Activated CD4-positive, alpha-beta T cell treated with anti-CD3 and anti-CD28 coated beads for 4 hours (primary cell): ENCODE measurements around the gene PRAMEF11.
"Not testable (repeated sequence)": the region's sequence is repeated elsewhere in the genome, so short reads cannot be mapped to it uniquely, and the experiment has no call there.

Experiments
- DNase-seq, 2 donors: peaks; one replicate each; pipeline ENCODE4 v3.0.0-alpha.2; 2020

Gene PRAMEF11

DNA sequence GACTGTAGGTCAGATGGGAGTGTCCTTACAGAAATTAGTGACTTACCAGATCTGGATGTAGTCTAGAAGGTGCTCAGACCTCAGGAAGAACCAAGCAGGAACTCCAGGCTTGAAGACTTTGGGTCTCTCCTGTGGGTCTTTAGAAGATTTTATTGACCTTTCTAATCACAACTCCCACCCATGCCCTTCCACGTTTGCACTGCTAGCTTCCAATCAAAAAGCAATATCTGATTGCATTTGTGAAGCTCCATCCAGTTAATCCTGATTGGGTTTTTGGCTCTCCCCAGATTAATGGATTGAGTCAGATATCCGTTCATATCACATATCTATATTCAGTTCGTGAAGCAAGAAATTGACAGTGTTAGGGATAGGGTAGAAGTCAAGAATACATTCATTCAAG is at the start of gene PRAMEF11:
TSS of gene PRAMEF11 (minus strand) at position 101 of the 400 bp plus-strand sequence. CDS start 2,621 bp downstream, outside the sequence.
- not testable (repeated sequence) for DNase-seq

DNA sequence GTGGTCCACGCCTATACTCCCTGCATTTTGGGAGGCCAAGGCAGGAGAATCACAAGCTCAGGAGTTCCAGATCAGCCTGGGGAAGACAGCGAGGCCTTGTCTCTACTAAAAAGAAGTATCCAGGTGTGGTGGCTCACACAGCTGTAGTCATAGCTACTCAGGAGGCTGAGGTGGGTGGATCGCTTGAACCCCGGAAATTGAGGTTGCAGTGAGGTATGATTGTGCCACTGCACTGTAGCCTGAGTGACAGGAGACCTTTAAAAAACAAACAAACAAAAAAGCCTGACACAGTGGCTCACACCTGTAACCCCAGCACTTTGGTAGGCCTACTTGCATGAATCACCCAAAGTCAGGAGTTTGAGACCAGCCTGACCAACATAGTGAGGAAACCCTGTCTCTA is 47.2 kb upstream of the PRAMEF11 start:
- not testable (repeated sequence) for DNase-seq

GRCh38 chr1:12863131-12863880 is 32.1 kb upstream of the PRAMEF11 start:
- DNase-seq: not testable (repeated sequence)

GRCh38 chr1:12856786-12857185 is 25.6 kb upstream of the PRAMEF11 start, which contains the start of gene PRAMEF2:
TSS of gene PRAMEF2 (plus strand) at chr1:12857086. CDS start at chr1:12859010, 1,924 bp downstream.
- not testable (repeated sequence) for DNase-seq

DNA sequence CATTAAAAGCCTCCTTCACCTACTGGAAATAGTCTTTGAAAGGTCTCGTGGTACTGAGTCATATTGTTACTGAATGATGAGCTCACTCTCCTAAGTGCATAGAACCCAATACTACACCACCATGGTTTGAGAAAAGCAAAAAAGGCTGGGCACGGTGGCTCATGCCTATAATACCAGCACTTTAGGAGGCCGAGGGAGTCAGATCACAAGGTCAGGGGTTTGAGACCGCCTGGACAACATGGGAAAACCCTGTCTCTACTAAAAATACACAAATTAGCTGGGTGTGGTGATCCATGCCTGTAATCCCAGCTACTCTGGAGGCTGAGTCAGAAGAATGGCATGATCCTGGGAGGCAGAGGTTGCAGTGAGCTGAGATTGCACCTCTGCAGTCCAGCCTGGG is 20.6 kb upstream of the PRAMEF11 start:
- no peak for DNase-seq

DNA sequence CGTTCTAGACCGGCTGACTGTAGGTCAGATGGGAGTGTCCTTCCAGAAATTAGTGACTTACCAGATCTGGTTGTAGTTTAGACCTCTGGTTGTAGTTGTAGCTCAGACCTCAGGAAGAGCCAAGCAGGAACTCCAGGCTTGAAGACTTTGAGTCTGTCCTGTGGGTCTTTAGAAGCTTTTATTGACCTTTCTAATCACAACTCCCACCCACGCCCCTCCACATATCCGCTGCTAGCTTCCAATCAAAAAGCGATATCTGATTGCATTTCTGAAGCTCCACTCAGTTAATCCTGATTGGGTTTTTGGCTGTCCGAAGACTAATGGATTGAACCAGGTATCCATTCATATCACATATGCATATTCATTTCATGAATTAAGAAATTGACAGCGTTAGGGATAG is 17.4 kb upstream of the PRAMEF11 start, which contains the start of gene HNRNPCL1:
TSS of gene HNRNPCL1 (minus strand) at position 101 of the 400 bp plus-strand sequence. CDS start 431 bp downstream, outside the sequence.
- DNase-seq: not testable (repeated sequence)

- not testable (repeated sequence) for DNase-seq
Observed at GRCh38 chr1:12833251-12833650, 2.0 kb upstream of the PRAMEF11 start.

DNA sequence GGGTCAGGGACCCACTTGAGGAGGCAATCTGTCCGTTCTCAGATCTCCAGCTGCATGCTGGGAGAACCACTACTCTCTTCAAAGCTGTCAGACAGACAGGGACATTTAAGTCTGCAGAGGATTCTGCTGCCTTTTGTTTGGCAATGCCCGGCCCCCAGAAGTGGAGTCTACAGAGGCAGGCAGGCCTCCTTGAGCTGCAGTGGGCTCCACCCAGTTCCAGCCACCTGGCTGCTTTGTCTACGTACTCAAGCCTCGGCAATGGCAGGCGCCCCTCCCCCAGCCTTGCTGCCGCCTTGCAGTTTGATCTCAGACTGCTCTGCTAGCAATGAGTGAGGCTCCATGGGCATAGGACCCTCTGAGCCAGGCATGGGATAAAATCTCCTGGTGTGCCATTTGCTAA is 12.1 kb downstream of the PRAMEF11 start:
- not testable (repeated sequence) for DNase-seq

- DNase-seq: no peak
Observed at GRCh38 chr1:12811409-12811784, 19.8 kb downstream of the PRAMEF11 start.

- no peak for DNase-seq
Observed at GRCh38 chr1:12810691-12811408, 20.4 kb downstream of the PRAMEF11 start.

DNA sequence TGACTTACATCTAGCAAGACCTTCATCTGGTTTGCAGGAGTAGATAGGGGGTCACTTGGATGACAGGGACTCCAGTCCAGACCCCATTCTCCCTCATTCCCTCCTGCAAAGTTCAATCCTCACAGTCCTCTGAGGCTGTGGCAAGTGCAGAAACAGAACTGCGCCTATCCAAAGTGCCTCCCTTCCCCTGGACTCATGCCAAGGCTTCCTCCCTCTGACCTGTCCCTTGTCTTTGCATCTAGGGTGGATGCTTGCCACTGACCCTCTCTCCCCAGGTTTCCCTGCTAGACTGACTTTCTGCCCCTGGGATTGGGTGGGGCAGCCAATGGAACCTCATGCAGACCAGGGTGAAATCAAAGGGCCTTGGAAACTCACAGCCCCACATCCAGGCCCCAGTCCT is 21.3 kb downstream of the PRAMEF11 start:
- DNase-seq: no peak

DNA sequence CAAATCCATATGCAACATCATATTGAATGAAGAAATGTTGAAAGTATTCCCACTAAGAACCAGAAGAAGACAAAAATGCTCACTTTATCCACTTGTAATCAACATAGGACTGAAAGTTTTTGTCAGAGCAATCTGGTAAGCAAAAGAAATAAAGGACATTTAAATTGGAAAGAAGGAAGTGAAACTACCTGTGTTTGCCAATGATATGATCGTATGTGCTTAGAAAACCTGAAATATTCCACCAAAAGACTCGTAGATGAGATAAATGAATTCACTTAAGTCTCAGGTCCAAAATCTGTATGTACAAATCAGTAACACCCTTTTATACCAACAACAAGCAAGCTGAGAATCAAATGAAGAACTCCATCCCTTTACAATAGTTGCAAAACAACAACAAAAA is 31.5 kb downstream of the PRAMEF11 start:
- DNase-seq: no peak

DNA sequence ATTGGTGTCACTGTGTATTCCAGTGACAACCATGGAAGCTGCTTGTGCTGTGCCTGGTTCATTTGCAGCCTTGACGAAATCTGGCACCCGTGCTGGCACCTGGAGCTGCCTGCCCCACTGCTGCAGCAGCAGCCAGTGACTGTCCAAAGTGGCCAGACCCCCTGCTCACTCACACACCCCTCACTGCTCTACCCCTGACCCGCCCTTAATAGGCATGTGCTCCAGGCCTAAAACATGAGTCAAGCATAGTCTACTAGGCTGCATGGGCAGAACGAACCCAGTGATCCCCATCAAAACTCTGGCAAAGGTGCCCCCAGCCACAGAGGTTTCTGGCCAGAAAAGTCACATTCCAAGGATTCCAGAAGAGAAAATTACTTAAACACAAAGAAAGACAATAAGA is 32.3 kb downstream of the PRAMEF11 start:
- DNase-seq: no peak

- not testable (repeated sequence) for DNase-seq
Observed at GRCh38 chr1:12791097-12791496, 40.1 kb downstream of the PRAMEF11 start, which contains the start of gene PRAMEF1. TSS of gene PRAMEF1 (plus strand) at chr1:12791397. CDS start at chr1:12793228, 1,831 bp downstream.

DNA sequence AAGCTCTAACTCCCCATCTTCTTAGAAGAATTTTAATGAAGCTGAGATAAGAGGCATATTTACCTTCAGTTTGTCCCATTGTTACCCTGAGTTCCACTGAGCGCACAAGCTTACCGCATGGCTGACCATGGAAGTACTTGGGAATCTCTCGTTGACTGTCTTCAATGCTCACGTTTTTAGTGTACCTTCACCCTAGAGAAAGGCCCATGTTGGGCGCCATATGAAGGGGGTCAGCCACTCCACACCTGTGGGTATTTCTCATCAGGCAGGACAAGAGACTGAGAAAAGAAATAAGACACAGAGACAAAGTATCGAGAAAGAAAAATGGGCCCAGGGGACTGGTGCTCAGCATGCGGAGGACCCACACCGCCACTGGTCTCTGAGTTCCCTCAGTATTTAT is 46.5 kb downstream of the PRAMEF11 start:
- not testable (repeated sequence) for DNase-seq

DNA sequence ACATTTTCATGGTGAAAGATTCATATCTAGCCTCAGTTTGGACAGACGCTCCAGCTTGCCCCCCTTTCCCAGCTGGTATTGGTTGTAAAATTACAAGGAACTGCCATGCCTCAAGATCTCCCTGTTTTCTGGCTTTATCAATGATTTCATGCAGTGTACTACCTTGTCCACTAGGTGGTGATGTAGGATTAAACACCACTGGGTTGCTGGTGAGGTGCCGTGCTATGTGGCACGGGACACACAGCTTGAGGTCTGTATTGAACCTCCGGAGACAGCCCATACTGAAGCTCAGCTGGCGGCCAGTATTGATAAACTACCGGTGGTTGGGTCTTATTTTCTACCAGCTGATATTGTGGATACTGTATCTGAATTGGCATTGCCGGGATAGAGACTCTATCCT is 47.4 kb downstream of the PRAMEF11 start:
- DNase-seq: not testable (repeated sequence)

DNA sequence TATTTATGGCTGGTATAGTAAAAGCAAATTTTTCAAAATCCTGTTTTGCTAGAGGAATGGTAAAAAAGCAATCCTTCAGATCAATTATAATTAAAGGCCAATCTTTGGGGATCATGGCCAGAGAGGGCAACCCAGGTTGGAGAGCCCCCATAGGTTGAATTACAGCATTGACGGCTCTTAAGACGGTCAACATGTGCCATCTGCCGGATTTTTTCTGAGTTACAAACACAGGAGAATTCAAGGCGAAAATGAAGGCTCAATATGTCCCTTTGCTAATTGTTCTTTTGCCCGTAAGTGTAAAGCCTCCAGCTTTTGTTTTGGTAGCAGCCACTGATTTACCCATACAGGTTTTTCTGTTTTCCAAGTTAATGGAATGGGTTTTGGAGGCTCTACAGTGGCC is 49.7 kb downstream of the PRAMEF11 start:
- DNase-seq: not testable (repeated sequence)

GRCh38 chr1:12778907-12779306 is 52.3 kb downstream of the PRAMEF11 start:
- no peak for DNase-seq

DNA sequence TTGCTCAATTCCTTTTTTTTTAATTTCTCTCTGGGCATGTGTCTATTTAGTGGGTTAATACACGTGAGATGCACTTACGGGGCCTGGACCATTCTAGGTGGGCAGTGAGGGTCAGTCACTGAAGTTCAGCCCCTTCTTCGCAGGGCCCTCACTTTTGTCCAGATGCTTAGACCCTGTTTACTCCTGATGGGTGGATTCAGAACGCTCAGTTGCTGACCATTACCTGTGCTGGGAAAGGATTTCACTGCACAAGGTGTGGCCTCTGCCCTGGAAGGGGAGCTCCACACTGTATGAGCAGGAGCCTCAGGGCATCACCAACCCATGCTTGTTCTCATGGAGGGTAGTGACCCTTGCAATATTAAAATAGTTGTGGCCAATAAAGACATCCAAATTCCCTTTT is 53.1 kb downstream of the PRAMEF11 start:
- DNase-seq: no peak

- DNase-seq: no peak
Observed at GRCh38 chr1:12776801-12777557, 54.2 kb downstream of the PRAMEF11 start.

GRCh38 chr1:12775443-12775842 is 55.8 kb downstream of the PRAMEF11 start:
- DNase-seq: no peak

GRCh38 chr1:12774801-12775345 is 56.3 kb downstream of the PRAMEF11 start:
- DNase-seq: no peak
